ENCODE results near the gene CACNA2D4.

GRCh38 chr12:1767407-1768090 is 150.9 kb downstream of the CACNA2D4 start:
- TF ChIP-seq CTCF (conservative IDR thresholded peaks at IDR 0.05 in 1 of 2, IDR thresholded peaks at IDR 0.05 in 1 of 2; ENCODE audit: low read depth in 1 of 2, low read length in 2 of 2) (no peak), EZH2 (IDR thresholded peaks at IDR 0.05; ENCODE audit: low read length, missing control alignments) (no peak)
